H4 (cell line): Measurements from ENCODE around the gene KDELR1. TPM values are rescaled to one million over a fixed set of nuclear protein-coding genes. Genes with fewer than 3 reads are reported as not detected.
"Not testable (repeated sequence)": the region's sequence is repeated elsewhere in the genome, so short reads cannot be mapped to it uniquely, and the experiment has no call there.

ENCODE experiments used
- DNase-seq: peaks from one replicate; pipeline ENCODE4 v3.0.0-alpha.2; 2015; ENCODE audit warnings: low spot score
- total RNA-seq: library from RNA; depleted of rRNA; stranded (reverse); fragments of >200 nt; shearing (Covaris generic); gene quantifications from 2 replicates; pipeline ENCODE4 v1.2.3, GENCODE V29; 2014

Gene KDELR1
- total RNA-seq, 1 experiment from 2014 or later: 219 TPM

DNA sequence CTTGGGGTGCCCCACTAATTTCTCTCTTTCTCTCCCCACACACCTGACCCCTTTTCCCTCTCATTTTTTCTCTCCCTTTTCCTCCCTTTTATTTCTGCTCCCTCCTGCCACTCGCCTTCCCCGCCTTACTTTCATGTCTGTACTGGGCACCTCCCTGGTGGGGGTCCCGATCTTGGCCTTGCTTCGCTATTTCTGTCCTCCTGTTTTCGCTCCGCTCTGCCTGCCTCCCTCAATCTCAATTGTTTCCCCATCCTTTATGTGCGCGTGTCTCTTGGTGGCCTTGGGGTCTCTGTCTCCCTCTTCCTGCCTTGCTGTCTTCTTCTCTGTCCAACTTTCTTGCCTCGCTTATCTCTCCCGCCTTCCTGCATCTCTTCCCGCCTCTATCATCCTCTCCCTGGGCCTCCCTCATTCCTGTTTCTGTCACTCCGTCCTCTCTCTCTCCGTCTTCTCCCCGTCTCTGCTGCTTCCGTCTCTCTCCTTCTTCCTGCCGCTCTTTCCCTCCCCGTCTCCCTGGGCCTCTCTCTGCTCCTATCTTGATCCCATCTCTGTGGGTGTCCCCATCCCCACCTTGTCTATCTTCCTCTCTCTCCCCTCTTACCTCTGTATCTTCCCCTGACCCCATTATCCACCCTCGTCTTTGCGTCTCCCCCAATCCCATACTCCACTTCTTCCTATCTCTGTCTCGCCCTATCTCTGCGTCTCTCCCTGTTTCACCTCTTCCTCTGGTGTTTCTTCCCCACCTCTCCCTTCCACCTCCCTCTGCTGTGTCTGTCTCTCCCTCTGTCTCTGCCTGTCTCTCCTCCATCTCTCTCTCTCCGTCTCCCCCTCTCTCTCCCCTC is 6.1 kb upstream of the KDELR1 start:
- no peak for DNase-seq

DNA sequence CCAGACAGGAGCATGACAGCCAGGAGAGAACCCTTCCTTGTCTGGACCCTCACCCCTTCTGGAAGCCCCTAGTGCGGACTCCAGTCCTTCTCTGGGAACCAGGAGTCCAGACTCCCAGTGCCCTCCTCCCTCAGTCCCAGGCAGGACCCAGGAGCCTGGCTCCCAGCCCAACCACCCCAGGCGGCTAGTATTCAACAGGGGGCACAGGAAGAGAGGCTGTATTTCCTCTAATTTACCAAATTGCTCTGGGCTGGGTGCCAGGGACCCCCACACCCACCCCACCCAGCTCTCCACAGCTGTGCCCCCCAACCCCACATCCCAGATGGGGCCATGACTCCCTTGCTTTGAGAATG is 5.4 kb upstream of the KDELR1 start:
- no peak for DNase-seq

DNA sequence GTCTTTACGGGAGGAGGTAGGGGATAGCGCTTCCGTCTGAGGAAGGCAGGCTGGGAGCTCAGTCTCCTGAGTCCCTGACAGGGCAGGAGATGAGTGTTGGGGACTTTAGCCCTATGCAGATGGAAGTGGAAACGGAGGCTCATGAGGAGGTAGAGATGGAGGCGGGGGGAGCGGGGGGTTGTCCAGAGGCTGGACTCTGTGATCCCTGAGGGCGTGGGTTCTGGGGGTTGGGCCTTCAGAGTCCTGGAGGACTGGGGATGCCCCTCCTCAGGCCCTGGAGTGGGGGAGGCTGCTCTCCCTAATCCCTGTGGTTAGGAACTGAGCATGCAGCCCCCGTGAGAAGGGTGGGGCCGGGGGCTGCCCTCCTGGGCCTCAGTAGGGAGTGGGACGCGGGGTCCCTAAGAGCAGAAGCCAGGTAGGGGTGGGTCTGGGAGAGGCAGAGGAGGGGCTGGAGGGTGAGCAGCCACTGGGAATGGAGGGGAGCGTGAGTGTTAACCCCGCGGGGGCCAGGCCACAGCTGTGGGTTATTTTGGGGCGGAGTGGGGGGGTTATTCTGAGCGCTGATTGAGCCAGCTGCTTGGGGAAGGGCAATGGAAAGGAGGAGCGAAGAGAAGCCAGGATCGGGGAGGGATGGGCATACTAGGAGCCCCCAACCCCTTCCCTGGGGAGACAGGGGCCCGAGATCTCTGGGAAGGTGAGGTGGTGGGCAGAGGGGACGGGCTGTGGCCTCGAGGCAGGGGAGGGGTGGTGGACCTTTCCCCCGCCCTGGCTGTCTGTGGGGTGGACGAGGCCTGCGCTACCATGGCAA is 4.9 kb upstream of the KDELR1 start:
- DNase-seq: no peak

DNA sequence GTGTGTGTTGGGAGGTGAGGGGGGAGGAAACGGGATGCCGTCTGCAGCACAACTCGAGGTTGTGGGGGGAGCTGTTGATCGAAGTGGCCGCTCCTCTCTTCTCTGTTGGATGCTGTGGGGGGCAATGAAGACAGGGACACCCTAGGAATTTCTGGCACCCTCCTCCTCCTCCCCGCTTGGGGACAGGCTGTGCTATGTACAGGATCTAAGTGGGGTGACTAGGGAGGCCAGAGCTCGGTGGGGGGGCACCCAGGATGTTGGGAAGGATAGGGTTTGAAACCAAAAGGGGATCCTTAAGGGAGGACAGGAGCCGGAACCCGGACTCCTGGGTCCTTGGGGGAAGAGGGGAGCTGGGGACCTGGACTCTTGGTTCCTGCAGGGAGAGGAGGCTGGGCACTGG is 4.1 kb upstream of the KDELR1 start:
- no peak for DNase-seq

DNA sequence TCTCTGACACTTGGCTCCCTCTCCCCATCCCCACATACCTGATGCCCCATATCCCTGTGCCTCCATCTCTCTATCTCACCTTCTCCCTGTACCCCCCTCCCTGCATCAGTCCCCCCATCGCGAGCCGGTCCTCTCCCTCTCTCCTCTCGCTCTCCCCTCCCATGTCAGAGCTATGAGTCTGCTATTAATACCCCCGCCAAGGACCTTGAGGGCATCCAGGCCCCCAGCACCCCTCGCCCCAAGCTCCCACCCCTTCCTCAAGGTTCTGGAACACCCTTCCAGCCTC is 3.8 kb upstream of the KDELR1 start:
- DNase-seq: no peak

DNA sequence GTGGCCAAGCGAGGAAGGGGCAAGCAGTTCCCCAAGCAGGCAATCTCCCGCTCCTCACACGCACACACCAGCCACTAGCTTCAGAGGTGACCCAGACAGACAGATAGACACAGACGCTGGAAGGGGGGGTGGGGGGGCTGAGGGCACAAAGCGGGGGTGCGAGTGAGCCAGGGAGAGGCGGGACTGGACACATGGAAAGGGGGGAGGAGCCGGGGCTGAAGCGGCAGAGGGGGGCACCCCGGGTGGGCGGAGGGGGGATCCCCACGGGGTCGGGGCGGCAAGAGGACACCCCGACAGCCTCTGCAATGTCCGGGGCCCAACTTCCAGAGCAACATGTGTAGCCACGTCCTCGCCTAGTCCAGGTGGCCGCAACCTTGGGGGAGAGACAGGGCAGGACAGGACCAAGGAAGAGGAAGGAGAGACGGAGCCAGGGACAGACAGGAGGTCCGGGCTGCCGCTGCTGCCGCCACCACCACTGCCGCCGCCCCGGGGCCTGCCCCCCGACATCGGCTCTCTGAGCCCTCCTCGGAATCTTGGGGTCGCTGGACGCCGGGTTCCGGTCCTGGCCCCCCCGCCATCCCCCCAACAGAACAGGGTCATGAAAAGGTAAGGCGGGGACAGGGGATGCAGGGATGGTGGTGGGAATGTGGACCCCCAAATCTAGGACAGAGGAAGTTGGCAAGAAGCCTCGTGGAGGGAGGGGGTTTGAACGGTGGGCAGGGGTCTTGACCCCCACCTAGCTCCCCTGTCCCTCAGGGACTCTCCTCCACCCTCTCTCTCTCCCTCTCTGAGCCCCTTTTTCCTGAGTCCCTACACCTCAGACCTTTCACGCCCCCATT is 3.2 kb upstream of the KDELR1 start:
- no peak for DNase-seq

DNA sequence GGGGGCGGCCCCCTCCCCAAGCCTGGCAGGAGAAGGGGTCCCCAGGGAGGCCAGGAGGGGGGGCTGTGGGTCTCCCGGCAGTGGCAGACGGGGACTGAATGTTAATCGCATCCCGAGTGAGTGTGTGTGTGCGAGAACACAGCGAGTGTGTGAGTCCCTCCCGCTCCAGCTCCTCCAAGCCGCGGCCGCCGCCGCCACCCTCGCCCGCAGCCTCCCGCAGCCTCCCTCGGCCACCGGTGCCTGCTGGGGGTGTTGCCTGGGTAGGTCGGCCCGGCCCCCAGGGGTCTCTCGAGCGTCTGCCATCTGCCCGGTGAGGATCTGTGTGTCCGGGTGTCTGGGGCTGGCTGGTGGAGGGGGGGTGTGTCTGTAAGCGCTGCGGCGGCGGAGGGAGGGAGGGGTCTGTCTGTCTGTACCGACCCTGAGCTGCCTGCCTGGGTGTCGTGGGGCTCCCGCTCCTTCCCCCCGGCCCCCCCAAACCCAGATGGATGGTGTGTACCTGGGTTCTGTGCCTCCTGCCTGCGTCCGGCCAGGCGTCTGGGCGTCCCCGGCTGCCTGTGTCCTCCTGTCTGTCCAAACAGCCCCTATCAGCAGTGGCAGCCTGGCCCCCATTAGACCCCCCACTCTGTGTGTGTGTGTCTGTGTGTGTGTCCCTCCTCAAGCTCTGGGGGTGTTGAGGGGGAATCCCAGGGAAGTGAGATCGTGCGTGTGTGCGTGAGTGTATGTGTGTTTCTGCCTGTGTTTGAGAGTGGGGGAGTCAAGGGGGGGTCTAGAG is 2.4 kb upstream of the KDELR1 start, which contains the start of gene GRIN2D:
Gene GRIN2D (plus strand): TSS at position 110 of the 772 bp plus-strand sequence. CDS start 4,725 bp downstream, outside the sequence.
- DNase-seq: no peak

DNA sequence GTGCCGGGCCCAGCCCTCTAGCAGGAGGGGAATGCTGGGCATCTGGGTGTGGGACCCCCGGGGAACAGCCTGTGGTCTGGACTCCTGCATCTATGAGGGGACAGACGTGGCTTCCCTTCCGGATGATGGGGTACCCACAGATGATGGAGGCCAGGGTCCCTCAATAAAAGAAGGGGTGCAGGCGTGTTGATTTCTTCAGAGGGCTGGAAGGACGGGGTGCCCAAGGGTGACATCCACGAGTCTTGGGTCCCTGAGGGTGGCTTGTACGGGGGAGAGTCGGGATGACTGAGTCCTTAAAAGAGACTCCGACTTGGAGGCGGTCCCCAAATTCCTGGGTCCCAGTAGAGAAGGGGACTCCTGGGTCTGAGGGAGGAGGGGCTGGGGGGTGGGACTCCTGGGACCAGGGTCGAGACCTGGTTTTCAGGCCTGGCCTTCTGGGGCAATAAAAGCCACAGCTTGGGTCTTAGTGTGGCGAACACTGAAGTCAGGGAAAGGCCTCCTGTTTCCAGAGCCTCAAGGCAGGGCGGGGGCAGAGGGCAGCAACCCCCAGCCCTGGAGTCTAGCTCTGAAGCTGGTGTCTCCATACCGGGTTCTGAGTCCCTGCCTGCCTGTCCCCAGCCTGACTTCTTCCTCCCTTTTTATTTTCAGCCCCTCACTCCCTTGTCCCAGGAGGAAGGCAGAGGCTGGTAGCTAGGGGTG is 1.7 kb upstream of the KDELR1 start:
- no peak for DNase-seq

DNA sequence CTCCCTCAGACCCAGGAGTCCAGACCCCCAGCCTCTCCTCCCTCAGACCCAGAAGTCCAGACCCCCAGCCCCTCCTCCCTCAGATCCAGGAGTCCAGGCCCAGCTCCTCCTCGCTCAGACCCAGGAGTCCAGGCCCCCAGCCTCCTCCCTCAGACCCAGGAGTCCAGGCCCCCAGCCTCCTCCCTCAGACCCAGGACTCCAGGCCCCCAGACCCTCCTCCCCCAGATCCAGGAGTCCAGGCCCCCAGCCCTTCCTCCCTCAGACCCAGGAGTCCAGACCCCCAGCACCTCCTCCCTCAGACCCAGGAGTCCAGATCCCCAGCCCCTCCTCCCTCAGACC is 624 bp upstream of the KDELR1 start:
- DNase-seq: not testable (repeated sequence)

DNA sequence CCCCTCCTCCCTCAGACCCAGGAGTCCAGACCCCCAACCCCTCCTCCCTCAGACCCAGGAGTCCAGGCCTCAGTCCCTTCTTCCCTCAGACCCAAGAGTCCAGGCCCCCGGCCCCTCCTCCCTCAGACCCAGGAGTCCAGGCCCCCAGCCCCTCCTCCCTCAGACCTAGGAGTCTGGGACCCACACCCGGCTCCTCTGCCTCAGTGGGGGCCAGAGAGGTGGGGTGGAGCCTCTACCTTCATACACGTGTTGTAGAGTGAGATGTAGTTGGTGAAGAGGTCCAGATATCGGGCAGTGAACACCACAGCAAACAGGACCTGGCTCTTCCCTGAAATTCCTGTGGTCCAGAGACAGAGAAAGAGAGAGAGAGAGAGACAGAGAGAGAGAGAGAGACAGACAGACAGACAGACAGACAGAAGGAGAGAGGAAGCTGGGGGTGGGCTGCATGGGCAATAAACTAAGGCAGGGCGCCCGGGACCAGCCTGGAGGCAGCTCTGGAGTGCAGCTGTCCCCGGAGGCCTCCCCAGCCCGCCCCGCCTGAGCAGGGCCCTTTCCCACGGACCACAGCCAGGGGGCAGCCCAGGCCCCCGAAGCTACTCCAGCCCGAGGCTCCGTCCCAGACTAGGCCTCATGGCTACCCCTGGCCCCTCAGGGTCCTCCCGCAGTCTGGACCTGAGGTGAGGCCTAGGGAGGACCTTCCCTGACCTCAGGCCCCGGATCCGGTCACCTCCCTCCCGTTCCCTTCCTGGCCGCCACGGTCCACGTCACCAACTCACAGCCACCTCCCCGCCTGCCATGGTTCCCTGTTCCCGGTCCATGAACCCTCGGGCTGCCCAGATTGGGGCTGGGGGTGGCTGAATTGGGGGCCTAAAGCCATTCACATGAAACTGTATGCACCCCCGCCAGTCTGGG is 907 bp downstream of the KDELR1 start:
- no peak for DNase-seq

DNA sequence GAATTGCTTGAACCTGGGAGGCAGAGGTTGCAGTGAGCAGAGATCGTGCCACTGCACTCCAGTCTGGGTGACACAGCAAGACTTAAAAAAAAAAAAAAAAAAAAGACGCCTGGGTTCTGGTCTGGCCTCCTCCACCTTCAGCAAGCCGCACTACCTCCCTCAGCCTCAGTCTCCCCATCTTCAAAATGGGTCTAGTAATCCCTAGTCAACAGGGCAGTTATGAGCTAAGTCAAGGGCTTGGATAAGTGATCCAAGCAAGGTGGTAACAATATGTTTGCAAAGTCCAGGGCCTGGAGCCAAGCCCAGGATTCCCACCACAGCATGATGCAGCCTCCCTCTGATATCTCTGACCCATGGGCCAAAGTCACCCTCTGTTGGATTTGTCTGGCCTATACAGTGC is 4.4 kb downstream of the KDELR1 start:
- no peak for DNase-seq

DNA sequence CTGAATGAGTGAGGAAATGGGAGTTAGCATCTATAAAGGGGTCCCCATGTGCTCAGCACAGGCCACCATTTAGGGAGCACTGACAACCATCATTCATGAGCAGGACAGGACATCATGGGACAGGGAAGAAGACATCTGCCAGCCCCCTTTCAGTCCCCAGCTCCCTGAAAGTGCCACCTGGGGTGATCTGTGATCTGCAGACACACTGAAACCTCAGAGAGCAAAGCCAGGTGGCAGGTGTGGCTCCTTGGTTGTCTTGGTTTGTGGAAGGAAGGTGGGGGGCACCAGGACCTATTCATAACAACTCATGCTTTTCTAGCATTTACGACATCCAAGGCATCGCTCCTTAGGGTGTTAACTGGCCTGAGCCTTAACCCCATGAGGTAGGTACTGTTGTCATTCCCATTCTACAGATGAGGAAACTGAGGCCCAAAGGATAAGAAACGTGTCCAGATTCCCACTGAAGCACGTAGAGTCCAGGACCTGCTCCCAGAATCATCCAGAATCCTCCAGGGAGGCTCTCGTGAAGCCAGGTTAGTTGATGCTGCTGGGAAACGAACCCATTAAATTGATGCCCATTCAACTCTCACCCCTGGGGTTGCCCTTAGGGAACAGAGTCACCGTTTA is 5.8 kb downstream of the KDELR1 start:
- no peak for DNase-seq

DNA sequence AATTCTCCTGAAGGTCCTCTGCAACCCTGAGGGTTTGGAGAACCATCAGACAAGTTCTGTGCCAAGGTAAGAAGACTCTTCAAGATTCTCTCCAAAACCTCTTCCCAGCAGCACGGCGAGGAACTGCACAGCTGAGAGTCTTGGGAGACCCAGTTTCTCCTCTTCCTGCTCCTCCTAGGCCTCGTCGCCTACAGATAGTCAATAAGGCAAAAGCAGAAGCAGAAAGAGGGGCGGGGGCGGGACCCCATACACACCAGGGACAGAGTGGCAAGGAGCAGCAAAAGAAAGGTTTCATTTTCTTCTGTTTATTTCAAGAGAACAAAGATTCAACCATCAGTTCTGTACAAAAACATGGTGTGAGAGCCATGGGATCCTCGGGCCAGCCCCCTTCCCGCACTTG is 9.1 kb downstream of the KDELR1 start:
- no peak for DNase-seq

DNA sequence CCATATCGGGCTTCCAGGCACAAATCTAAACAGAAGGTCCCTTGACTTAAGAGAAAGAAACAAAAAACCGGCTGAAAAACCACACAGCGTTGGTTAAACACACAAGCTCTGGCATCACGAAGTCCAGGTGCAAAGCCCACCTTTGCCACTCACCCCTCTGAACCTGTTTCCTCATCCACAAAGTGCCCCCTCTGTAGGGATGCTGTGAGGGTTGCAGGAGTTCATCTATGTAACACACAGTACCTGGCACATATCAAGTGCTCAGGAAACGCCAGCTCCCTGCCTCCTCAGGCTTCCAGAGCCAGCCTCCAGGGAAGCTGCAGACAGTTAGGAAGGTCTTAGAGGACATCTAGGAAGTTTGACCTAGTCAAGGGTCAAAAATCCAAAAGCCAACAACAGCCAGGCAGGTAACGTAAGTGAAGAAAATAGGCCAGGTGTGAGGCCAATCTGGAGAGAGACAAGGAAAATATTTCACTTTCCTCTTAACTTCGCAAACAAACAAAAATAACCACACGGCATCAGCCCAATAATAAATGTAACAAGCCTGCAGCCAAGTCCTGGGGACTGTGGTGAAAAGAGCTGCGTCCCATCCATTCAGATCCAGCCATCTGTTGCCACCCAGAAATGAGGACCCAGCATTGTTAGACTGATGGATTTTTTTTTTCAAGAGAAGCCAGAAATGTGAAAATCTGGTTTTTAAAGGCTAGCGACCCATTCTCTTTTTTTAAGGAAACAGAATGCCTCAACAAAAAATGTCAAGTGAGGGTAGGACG is 10.0 kb downstream of the KDELR1 start:
- DNase-seq: no peak

DNA sequence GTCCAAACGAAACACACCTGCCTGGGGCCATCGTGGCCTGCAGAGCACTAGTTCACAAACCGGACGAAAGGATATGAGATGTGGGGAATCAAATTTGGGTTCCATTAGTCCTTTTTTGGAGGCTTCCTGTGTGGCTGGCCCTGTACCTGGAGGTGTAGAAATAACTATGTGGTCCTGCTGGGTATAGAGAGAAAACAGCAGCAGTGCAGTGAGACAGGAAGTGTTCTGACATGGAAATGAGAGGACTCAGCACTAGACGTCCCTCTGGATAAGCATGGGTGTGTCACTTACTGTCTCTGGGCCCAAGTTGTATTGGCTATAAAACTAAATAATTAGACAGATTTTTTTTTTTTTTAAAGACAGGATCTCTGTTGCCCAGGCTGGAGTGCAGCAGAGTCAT is 12.3 kb downstream of the KDELR1 start:
- DNase-seq: no peak

DNA sequence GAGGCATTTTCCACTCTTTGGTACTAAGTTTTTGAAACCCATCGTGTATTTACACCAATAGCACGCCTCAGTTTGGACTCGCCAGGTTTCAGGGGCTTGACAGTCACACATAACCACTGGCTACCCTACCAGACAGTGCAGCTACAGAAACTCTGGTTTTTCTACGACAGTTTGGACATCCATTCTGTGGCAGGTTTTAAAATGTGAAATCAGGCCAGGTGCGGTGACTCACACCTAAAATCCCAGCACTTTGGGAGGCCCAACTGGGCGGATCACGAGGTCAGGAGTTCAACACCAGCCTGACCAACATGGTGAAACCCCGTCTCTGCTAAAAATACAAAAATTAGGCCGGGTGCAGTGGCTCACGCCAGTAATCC is 13.2 kb downstream of the KDELR1 start:
- DNase-seq: no peak

DNA sequence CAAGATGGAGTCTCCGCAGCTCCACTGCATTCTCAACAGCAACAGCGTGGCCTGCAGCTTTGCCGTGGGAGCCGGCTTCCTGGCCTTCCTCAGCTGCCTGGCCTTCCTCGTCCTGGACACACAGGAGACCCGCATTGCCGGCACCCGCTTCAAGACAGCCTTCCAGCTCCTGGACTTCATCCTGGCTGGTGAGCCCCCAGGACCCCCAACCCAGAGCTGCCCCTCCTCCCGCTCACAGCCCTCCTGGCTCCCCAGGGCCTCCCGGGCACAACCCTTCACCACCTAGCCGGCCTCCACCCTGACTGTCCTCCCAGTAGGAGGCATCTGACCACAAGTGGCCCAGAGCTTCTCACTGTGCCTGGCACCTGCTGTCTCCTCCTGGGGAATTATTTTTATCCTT is 17.8 kb downstream of the KDELR1 start:
- DNase-seq: no peak

DNA sequence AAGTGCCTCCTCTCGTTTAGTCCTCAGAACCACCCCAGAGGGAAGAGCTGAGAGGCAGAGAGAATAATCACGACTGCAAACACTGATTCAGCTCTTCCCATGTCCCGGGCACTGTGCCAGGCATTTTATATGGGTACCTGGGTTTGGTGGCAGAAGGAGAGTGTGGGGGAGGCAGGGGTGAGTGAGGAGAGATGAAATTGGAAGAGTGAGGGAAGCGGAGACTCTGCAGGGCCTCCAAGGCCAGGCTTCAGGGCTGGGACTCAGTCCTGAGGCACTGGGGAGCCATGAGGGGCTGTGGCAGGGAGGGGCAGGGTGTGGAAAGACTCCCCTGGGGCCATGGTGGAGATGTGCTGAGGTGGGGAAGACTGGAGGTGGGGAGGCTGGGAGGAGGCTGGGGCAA is 18.4 kb downstream of the KDELR1 start:
- DNase-seq: peak; percentile 60

DNA sequence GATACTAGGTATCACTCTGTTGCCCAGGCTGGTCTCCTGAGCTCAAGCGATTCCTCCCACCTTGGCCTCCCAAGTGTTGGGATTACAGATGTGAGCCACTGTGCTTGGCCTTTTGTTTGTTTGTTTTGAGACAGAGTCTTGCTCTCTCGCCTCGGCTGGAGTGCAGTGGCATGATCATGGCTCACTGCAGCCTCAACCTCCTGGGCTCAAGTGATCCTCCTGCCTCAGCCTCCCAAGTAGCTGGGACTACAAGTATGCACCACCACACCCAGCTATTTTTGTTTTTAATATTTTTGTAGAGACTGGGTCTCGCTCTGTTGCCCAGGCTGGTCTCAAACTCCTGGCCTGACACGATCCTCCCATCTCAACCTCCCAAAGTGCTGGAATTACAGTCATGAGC is 19.6 kb downstream of the KDELR1 start:
- not testable (repeated sequence) for DNase-seq
